WTC11 (cell line): ENCODE measurements around the gene AURKA.

ENCODE experiments used
- ETV6 ChIP-seq: sonication (generic); formaldehyde crosslinking; IDR thresholded peaks from 2 replicates; pipeline ENCODE4 v1.8.1; 2022; ENCODE audit warnings: mild to moderate bottlenecking, missing genetic modification reagents
- KAT7 ChIP-seq: sonication (generic); formaldehyde crosslinking; IDR thresholded peaks from 2 replicates; pipeline ENCODE4 v1.8.1; 2023; ENCODE audit warnings: missing genetic modification reagents, mild to moderate bottlenecking, borderline replicate concordance
- MXD4 ChIP-seq: fragments of 250-450 bp; sonication (Bioruptor Pico); IDR thresholded peaks from 2 replicates; pipeline ENCODE4 v1.8.0; 2021; ENCODE audit warnings: mild to moderate bottlenecking, moderate library complexity, borderline replicate concordance
- SMAD4 ChIP-seq: sonication (generic); formaldehyde crosslinking; IDR thresholded peaks from 2 replicates; pipeline ENCODE4 v1.8.0; 2022; ENCODE audit warnings: mild to moderate bottlenecking, missing genetic modification reagents
- TF ChIP-seq, protein P1 (sequence below): fragments of 200-600 bp; IDR thresholded peaks from 2 replicates; pipeline ENCODE4 v1.8.0; 2022; ENCODE audit warnings: antibody characterized with exemption
- TF ChIP-seq, protein P2 (sequence below): sonication (generic); formaldehyde crosslinking; IDR thresholded peaks from 2 replicates; pipeline ENCODE4 v1.8.1; 2023; ENCODE audit warnings: mild to moderate bottlenecking, missing genetic modification reagents
- TF ChIP-seq, protein P3 (sequence below): sonication (generic); formaldehyde crosslinking; IDR thresholded peaks from 2 replicates; pipeline ENCODE4 v1.8.0; 2022; ENCODE audit warnings: mild to moderate bottlenecking, missing genetic modification reagents
- TF ChIP-seq, protein P4 (sequence below): sonication (generic); formaldehyde crosslinking; conservative IDR thresholded peaks from 2 replicates; pipeline ENCODE4 v1.8.1; 2022; ENCODE audit warnings: mild to moderate bottlenecking, missing genetic modification reagents

DNA sequence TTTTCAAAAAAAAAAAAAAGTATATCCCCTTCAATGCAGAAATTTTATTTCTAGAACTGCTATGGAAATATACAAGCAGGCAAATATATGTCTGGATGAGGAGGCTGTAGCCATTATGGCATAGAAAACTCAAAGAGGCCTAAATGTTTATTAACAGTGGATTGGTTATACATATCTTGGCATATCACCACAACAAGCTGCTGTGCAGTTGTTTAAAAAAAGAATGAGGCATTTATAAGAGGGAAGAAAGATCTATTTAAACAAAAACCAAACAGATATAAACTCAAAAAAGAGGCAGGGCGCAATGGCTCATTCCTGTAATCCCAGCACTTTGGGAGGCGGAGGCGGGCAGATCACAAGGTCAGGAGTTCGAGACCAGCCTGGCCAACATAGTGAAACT, 46.3 kb upstream of the AURKA start:
- TF ChIP-seq, protein P1, sequence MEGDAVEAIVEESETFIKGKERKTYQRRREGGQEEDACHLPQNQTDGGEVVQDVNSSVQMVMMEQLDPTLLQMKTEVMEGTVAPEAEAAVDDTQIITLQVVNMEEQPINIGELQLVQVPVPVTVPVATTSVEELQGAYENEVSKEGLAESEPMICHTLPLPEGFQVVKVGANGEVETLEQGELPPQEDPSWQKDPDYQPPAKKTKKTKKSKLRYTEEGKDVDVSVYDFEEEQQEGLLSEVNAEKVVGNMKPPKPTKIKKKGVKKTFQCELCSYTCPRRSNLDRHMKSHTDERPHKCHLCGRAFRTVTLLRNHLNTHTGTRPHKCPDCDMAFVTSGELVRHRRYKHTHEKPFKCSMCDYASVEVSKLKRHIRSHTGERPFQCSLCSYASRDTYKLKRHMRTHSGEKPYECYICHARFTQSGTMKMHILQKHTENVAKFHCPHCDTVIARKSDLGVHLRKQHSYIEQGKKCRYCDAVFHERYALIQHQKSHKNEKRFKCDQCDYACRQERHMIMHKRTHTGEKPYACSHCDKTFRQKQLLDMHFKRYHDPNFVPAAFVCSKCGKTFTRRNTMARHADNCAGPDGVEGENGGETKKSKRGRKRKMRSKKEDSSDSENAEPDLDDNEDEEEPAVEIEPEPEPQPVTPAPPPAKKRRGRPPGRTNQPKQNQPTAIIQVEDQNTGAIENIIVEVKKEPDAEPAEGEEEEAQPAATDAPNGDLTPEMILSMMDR: no peak
- TF ChIP-seq ETV6 (CRISPR knock-in tag): no peak
- TF ChIP-seq MXD4 (CRISPR knock-in tag): no peak
- TF ChIP-seq, protein P2, sequence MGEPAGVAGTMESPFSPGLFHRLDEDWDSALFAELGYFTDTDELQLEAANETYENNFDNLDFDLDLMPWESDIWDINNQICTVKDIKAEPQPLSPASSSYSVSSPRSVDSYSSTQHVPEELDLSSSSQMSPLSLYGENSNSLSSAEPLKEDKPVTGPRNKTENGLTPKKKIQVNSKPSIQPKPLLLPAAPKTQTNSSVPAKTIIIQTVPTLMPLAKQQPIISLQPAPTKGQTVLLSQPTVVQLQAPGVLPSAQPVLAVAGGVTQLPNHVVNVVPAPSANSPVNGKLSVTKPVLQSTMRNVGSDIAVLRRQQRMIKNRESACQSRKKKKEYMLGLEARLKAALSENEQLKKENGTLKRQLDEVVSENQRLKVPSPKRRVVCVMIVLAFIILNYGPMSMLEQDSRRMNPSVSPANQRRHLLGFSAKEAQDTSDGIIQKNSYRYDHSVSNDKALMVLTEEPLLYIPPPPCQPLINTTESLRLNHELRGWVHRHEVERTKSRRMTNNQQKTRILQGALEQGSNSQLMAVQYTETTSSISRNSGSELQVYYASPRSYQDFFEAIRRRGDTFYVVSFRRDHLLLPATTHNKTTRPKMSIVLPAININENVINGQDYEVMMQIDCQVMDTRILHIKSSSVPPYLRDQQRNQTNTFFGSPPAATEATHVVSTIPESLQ: no peak
- TF ChIP-seq, protein P3, sequence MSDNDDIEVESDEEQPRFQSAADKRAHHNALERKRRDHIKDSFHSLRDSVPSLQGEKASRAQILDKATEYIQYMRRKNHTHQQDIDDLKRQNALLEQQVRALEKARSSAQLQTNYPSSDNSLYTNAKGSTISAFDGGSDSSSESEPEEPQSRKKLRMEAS (CRISPR knock-in tag): no peak
- TF ChIP-seq KAT7 (CRISPR knock-in tag): no peak
- TF ChIP-seq, protein P4, sequence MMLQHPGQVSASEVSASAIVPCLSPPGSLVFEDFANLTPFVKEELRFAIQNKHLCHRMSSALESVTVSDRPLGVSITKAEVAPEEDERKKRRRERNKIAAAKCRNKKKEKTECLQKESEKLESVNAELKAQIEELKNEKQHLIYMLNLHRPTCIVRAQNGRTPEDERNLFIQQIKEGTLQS (CRISPR knock-in tag): no peak
- no peak for TF ChIP-seq SMAD4
